ENCODE measurements around the gene DDRGK1. TPM values are rescaled to one million over a fixed set of nuclear protein-coding genes. Genes with fewer than 3 reads are reported as not detected.
A peak's percentile ranks its signal among the peaks of the same experiment; 100 is the strongest.

The DDRGK1 gene
- total and polyA plus RNA-seq, 2 of the 4 experiments (the other 2 are of a cell fraction), result 12.2 to 29.6 TPM

GRCh38 chr20:3165473-3166337, 38.8 kb downstream of the DDRGK1 start (continued):
- TF ChIP-seq CHD1 (IDR thresholded peaks at IDR 0.05; ENCODE audit: low read depth, low read length), result no peak

GRCh38 chr20:3164763-3165410, 39.6 kb downstream of the DDRGK1 start:
- no peak overlapping the region for H3K56ac ChIP-seq (ENCODE audit: extremely low read depth, insufficient read depth, low read length)
- H2BK20ac ChIP-seq (ENCODE audit: low read depth, low read length), result no peak overlapping the region
- no peaks in the 10 kb centered on the region for H3K9me1 ChIP-seq (ENCODE audit: insufficient read depth, low read length)
- dilution Hi-C loops (cut with HindIII; ENCODE audit: low sequenced_read_pairs, unreplicated experiment) (no loop called here), in situ Hi-C loops (cut with MboI; ENCODE audit: low sequenced_read_pairs) (no loop called here), intact Hi-C loops (cut with micrococcal nuclease) (no loop called here)
- no peaks in the 10 kb centered on the region for H4K20me1 ChIP-seq (ENCODE audit: insufficient read depth, low read length)
- ChIA-PET CTCF (no interaction called here), POLR2A (ENCODE audit: unreplicated experiment) (no interaction called here)
- H2AK5ac ChIP-seq (ENCODE audit: low read depth, low read length), result no peak overlapping the region
- no peak overlapping the region for H3K23ac ChIP-seq (ENCODE audit: low read depth, low read length)
- no peak overlapping the region for H4K5ac ChIP-seq (ENCODE audit: low read depth, low read length)
- H3K4me1 ChIP-seq (ENCODE audit: control insufficient read depth, insufficient read depth, low read length), result peaks cover 5% of the 10 kb centered on the region; the same call in 1 of the 2 replicates
- no peak overlapping the region for H3K4me3 ChIP-seq (ENCODE audit: insufficient read depth, low read depth, low read length)
- BruUV-seq (replicated peaks), result no TSS peak
- TF ChIP-seq RAD21 (IDR thresholded peaks at IDR 0.05; ENCODE audit: low read length) (no peak), BHLHE40 (IDR thresholded peaks at IDR 0.05; ENCODE audit: low read depth, low read length) (no peak), CEBPB (IDR thresholded peaks at IDR 0.05; ENCODE audit: low read depth, low read length) (no peak), MXI1 (IDR thresholded peaks at IDR 0.05; ENCODE audit: borderline replicate concordance, low read depth, low read length) (no peak), USF2 (IDR thresholded peaks at IDR 0.05; ENCODE audit: low read depth, low read length) (no peak), RCOR1 (IDR thresholded peaks at IDR 0.05; ENCODE audit: insufficient replicate concordance, low read length) (no peak), CHD1 (IDR thresholded peaks at IDR 0.05; ENCODE audit: low read depth, low read length) (no peak), NFE2L2 (IDR thresholded peaks at IDR 0.05; ENCODE audit: low read depth, low read length) (no peak)
- H3K79me1 ChIP-seq (ENCODE audit: low read depth in 1 of 2, low read length in 2 of 2), result no peaks in the 10 kb centered on the region
- H2BK15ac ChIP-seq (ENCODE audit: low read depth, low read length), result no peak overlapping the region
- H2AK9ac ChIP-seq (replicated peaks; ENCODE audit: low read depth, low read length, poor library complexity), result peak overlapping the region; percentile 15
- no peak overlapping the region for H2BK5ac ChIP-seq (ENCODE audit: low read depth, low read length, poor library complexity, severe bottlenecking)
- DNase-seq (no peak), ATAC-seq (ENCODE audit: low read depth) (no peak)
- H3K9me3 ChIP-seq (ENCODE audit: control insufficient read depth, insufficient read depth, low read length), result no peaks in the 10 kb centered on the region
- no peak overlapping the region for H3K4me2 ChIP-seq (ENCODE audit: low read depth, low read length)
- WGBS, 2 experiments (ENCODE audit: extremely low coverage in 2 of 2, insufficient read length in 1 of 2), result 77% methylated on average over 30 of the region's 41 CpGs; no CpG with 5 or more reads in 1 of the 2 experiments
- H2BK120ac ChIP-seq (ENCODE audit: low read depth, low read length), result no peak overlapping the region
- H3K18ac ChIP-seq (ENCODE audit: low read depth, low read length), result no peak overlapping the region
- H3K36me3 ChIP-seq (ENCODE audit: control insufficient read depth, insufficient read depth, low read length), result no peaks in the 10 kb centered on the region
- no peak overlapping the region for H4K91ac ChIP-seq (ENCODE audit: insufficient read depth, low read depth, low read length)
- peaks cover 15% of the 10 kb centered on the region for H3K27me3 ChIP-seq (ENCODE audit: control insufficient read depth, insufficient read depth, low read length)
- no peak overlapping the region for H3K9ac ChIP-seq (ENCODE audit: low read depth, low read length)
- peak overlapping the region; percentile 83 for H2AFZ ChIP-seq (replicated peaks; ENCODE audit: low read length, poor library complexity)
- H3K4ac ChIP-seq (ENCODE audit: low read depth, low read length), result no peak overlapping the region
- H3K14ac ChIP-seq (replicated peaks; ENCODE audit: low read depth, low read length), result no peak overlapping the region
- H4K8ac ChIP-seq (ENCODE audit: low read depth in 2 of 2, low read length in 2 of 2), result peak overlapping the region in 1 of 2 experiments; percentile 42; a peak in 1 of 4 replicates
- H3K27ac ChIP-seq (ENCODE audit: insufficient read depth, low read length), result no peak overlapping the region

Data from IMR-90 (cell line).